Kidney epithelial cell (primary cell): ENCODE measurements around the gene TECR. TPM values are rescaled to one million over a fixed set of nuclear protein-coding genes. Genes with fewer than 3 reads are reported as not detected.
A peak's percentile ranks its signal among the peaks of the same experiment; 100 is the strongest.

Experiments used
- DNase-seq: peaks from one replicate; pipeline ENCODE4 v3.0.0-alpha.2; 2010; ENCODE audit warnings: low read depth
- H3K27me3 ChIP-seq: 2 replicates; pipeline ENCODE4 v1.6.0; 2011; ENCODE audit warnings: low read length; ENCODE audit not compliant: control insufficient read depth, insufficient read depth
- H3K36me3 ChIP-seq: 2 replicates; pipeline ENCODE4 v1.5.1; 2011; ENCODE audit warnings: low read length; ENCODE audit not compliant: control insufficient read depth, insufficient read depth
- H3K4me3 ChIP-seq: 2 replicates; pipeline ENCODE4 v1.5.1; 2011; ENCODE audit warnings: low read depth, mild to moderate bottlenecking, control low read depth, low read length
- total RNA-seq: library from RNA; depleted of rRNA; stranded (reverse); fragments of >200 nt; gene quantifications from 2 replicates; pipeline ENCODE4 v1.2.3, GENCODE V29; 2015
- TF ChIP-seq, protein P1 (sequence below): IDR thresholded peaks from 2 replicates; pipeline ENCODE4 v1.5.1; 2011; ENCODE audit warnings: mild to moderate bottlenecking, moderate library complexity, low read length, control low read depth, inconsistent platforms; ENCODE audit not compliant: insufficient read depth, poor library complexity, severe bottlenecking

TECR gene
- total RNA-seq, 1 donor from 2014 or later: 55.0 TPM

DNA sequence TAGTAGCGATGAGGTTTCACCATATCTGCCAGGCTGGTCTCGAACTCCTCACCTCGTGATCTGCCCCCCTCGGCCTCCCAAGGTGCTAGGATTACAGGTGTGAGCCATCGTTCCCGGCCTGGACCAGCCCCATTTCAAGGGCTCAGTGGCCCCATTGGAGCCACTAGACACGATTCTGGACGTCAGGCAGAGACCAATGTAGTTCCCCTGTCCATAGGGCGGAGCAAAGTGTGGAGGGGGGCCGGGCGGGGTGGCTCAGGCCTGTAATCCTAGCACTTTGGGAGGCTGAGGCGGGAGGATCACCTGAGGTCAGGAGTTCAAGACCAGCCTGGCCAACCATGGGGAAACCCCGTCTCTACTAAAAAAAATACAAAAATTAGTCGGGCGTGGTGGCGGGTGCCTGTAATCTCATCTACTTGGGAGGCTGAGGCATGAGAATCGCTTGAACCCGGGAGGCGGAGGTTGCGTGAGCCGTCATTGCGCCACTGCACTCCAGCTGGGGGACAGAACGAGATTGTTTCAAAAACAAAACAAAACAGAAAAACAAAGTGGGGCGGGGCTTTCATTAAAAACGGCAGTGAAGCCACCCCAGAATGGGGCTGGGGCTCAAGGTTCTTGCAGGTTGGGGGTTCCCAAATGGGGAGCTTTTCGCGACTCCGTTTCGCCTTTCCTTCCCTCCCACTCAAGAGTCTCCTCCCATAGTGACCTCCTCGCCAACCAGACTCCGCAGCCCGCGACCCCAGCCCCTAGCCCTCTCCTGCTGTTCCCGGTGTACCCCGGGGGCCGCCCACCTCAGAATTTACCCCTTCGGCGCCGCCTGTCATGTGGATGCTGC, 758 bp upstream of the TECR start:
- TF ChIP-seq, protein P1, sequence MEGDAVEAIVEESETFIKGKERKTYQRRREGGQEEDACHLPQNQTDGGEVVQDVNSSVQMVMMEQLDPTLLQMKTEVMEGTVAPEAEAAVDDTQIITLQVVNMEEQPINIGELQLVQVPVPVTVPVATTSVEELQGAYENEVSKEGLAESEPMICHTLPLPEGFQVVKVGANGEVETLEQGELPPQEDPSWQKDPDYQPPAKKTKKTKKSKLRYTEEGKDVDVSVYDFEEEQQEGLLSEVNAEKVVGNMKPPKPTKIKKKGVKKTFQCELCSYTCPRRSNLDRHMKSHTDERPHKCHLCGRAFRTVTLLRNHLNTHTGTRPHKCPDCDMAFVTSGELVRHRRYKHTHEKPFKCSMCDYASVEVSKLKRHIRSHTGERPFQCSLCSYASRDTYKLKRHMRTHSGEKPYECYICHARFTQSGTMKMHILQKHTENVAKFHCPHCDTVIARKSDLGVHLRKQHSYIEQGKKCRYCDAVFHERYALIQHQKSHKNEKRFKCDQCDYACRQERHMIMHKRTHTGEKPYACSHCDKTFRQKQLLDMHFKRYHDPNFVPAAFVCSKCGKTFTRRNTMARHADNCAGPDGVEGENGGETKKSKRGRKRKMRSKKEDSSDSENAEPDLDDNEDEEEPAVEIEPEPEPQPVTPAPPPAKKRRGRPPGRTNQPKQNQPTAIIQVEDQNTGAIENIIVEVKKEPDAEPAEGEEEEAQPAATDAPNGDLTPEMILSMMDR: no peak
- Histone ChIP-seq H3K27me3 (no peaks in the 10 kb centered on the region), H3K4me3 (peak overlapping the region; percentile 54), H3K36me3 (no peaks in the 10 kb centered on the region)
- DNase-seq: no peak

DNA sequence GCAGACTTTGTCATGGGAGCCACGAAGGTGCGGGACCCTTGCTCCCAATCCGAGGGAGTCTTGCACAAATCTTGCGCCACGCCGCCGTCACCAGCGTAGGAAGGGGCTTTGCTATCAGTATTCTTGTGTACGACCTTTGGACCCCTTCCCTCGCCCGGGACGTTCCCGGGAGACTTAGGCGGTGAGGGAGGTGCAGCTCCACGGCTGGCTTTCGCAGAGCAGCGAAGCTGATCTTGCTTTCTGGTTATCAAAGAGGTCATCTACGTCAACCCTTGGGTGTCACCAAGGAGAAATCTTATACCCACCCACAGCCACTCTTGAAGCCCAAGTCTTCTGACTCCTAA, 583 bp downstream of the TECR start:
- no peak for DNase-seq
- peak overlapping the region; percentile 90 for H3K4me3 ChIP-seq
- H3K27me3 ChIP-seq: no peaks in the 10 kb centered on the region
- no peaks in the 10 kb centered on the region for H3K36me3 ChIP-seq
- TF ChIP-seq, protein P1: no peak

DNA sequence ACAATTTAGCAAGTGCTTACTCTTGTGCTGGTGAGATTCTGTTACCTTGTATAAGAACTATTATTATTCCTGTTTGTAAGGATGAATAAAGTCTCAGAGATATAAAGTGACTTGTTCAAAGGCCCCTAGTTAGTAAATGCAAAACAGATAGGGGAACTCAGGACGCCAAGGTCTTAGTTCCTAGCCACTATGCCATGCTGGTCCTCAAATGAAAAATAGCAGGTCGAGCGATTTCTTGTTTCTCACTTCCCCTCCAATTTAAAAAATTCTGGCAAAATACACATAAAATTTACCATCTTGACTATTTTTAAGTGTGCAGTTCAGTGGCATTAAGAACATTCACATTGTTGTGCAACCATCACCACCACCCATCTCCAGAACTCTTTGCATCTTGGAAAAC, 1.1 kb downstream of the TECR start:
- no peak for DNase-seq
- Histone ChIP-seq H3K27me3 (no peaks in the 10 kb centered on the region), H3K4me3 (no peak overlapping the region), H3K36me3 (no peaks in the 10 kb centered on the region)
- TF ChIP-seq, protein P1: no peak

DNA sequence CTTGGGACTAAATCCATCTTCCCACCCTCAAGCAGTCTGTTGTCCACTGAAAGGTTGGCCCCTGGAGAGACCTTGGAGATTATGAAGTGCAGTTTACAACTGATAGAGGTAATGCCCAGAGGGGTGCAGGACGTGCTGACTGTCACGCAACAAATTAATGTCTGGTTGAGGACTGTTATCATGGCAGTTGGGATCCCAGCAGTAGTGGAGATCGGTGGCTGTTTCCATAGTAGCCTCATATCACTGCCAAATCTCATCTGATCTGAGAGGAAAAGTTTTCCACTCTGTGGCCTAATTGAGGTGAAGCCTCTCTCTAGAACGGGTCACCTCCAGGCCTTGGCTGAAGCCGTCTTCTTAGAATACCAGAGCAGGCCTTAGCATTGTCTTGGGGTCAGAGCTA, 4.1 kb downstream of the TECR start:
- Histone ChIP-seq H3K4me3 (no peak overlapping the region), H3K36me3 (no peaks in the 10 kb centered on the region), H3K27me3 (no peaks in the 10 kb centered on the region)
- DNase-seq: no peak
- TF ChIP-seq, protein P1: no peak

DNA sequence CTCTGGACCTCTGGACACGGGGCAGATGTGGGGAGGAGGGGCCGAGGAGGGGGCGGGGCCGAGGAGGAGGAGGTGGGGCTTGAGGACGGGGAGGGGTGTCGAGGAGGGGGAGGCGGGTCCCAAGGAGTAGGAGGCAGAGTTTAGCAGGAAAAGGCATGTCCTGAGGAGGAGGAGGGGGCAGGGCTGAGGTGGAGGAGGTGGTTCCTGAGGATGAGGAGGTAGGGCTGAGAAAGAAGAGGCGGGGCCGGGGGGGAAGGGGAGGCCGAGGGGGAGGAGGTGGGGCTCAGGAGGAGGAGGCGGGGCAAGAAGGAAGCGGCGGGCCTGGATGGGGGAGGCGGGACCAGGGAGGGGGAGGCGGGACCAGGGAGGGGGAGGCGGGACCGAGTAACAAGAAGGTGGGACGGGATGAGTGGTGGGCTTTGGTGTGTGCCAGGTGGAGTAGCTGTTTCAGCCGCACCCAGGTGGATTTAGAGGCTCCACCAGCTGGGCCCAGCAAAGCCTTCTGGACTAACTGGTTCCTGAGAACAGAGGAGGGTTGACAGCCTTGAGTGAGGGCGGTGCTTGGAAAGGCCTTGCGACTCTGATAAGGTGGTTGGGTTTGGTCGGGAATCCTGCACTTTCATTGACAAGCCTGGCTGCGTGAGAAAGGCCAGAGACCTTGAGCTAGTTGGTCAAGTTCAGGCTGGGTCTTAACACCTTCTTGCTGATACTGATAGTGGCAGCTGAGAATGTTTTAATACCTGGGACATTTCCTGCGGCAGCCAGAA, 7.7 kb downstream of the TECR start:
- H3K36me3 ChIP-seq: no peaks in the 10 kb centered on the region
- no peak for DNase-seq
- H3K4me3 ChIP-seq: no peak overlapping the region
- H3K27me3 ChIP-seq: no peaks in the 10 kb centered on the region
- TF ChIP-seq, protein P1: no peak
